Mesenteric fat pad (tissue), 1 donor: ENCODE data around the gene BCAP31. TPM values are rescaled to one million over a fixed set of nuclear protein-coding genes. Genes with fewer than 3 reads are reported as not detected.
"Not testable (repeated sequence)": the region's sequence is repeated elsewhere in the genome, so short reads cannot be mapped to it uniquely, and the experiment has no call there.

Source experiments
- DNase-seq: peaks from one replicate; pipeline ENCODE4 v3.0.0-alpha.2; 2020; ENCODE audit warnings: low spot score
- total RNA-seq: library from RNA; stranded (reverse); fragmentation: NEBNext Ultra II Directional; extraction: Animal tissue kit (Norgen Biotek cat#: 25700); gene quantifications from one replicate; pipeline ENCODE4 v1.2.1, GENCODE V29; 2021
- donor health status: DM: yes; HTN: yes; CAD: no.

BCAP31 gene
- total RNA-seq, 1 donor from 2014 or later = 513 TPM

DNA sequence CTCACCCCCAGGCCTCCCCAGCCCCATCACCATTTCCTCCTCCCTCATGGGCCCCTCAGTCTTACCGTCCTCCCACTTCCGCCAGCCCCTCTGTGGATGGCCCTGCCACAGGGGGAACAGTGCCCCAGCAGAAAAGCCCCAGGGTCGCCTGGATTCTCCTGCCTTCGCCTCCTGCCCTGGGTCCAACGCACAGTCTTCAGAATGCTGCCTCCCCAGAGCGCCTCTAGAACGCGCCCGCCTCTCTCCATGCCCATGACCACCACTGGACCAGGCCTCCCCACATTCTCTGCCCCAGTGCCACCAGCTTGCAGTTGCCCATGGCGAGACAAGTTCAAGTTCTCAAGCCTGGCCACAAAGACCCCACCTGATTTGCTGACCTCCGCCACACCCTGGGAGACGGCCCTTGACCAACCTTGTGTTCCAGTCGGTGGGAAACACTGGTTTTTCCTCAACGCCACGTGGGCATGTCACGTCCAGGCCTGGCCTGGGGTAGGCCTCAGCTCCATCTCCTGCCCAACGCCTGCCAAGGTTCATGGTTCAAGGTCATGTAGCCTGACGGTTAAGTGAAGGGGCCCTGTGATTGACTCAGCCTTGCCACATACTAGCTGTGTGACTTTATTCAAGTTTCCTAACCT is 39.2 kb upstream of the BCAP31 start:
- DNase-seq = no peak

DNA sequence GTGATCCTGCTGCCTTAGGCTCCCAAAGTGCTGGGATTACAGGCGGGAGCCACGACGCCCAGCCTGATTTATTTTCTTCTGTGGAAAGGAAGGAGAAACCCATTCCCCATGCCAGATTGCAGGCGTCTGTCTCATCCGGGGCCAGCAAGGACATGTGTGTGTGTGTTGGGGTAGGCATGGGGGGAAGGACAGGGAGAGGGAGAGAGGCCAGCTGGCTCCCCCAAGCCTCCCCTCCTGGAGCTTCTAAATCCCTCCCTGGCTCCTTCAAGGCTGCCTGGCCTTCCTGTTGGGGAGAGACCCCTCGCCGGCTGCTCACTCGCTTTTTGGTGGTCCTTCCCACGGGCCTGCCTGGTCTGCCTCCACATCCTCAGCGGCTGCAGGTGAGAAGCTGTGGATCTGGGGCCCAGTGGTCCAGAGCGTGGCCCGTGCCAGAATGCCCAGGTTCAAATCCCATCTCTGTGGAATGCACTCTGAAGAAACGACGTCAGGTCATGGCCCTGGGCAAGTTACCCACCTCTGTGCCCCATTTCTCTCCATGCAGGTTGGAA is 38.5 kb upstream of the BCAP31 start:
- no peak for DNase-seq

- DNase-seq = no peak
Observed at GRCh38 chrX:153761863-153762262, 37.7 kb upstream of the BCAP31 start.

GRCh38 chrX:153755136-153755535 is 30.9 kb upstream of the BCAP31 start:
- DNase-seq = no peak

DNA sequence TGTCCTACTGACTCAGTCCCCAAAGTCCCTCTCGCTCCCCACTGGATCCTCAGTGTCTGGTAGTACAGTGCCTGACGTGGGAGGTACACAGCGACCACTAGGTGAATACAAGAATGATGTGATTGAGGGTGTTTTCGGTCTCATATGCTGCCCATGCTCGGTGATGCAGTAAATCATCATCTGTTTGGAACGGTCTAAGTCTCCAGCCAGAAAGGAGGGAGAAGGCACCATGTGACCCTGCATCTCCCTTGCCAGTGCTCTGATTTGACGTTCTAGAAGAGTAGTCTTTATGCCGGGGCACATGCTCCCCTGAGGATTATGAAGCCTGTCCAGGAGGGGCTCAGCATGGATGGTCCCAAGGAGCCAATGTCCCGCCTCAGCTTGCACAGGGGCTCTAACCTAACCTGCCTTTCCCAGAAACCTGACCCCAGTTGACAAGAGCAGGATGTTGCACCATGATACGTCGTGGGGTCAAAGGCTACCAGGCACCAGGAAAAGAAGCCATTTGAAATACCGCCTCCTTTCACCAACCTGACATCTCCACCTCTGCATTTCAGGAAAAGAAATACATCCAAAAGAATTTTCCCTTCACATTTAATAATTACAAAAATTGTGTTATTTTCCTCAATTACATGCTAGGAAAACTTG is 26.1 kb upstream of the BCAP31 start:
- no peak for DNase-seq

- DNase-seq = not testable (repeated sequence)
Observed at GRCh38 chrX:153749017-153749416, 24.8 kb upstream of the BCAP31 start.

- DNase-seq = not testable (repeated sequence)
Observed at GRCh38 chrX:153746991-153747390, 22.8 kb upstream of the BCAP31 start.

DNA sequence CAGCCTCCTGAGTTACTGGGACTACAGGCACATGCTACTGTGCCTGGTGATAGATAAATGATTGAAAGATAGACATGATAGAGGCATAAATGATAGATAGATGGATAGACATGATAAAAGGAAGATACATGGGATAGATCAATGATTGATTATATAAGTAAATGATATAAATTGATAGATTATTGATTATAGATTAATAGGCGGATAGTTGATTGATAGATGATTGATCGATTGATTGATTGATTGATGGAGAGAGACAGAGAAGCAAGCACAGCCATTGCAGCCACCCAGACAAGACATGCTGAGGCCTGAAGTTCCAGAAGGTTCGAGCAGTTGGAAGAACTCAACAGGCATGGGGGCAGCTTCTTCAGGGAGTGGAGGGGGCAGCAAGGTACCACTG is 22.2 kb upstream of the BCAP31 start:
- DNase-seq = no peak

DNA sequence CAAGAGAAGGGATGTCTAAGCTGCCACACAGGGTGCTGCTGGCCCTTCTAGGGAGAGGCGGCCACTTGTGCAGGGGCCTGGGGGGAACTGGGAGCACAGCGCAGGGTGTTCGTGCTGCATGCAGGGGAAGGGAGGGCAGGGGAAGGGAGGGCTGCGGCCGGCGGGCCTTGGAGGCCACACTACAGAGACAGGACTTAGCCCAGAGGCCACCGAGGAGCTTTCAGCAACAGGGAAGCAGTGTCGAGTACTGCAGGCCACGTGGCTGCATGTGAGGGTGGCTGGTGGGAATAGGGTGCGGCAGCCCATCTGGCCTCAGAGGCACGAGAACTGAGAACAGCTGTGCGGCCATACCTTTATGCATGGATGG is 20.9 kb upstream of the BCAP31 start:
- DNase-seq = peak; percentile 73

DNA sequence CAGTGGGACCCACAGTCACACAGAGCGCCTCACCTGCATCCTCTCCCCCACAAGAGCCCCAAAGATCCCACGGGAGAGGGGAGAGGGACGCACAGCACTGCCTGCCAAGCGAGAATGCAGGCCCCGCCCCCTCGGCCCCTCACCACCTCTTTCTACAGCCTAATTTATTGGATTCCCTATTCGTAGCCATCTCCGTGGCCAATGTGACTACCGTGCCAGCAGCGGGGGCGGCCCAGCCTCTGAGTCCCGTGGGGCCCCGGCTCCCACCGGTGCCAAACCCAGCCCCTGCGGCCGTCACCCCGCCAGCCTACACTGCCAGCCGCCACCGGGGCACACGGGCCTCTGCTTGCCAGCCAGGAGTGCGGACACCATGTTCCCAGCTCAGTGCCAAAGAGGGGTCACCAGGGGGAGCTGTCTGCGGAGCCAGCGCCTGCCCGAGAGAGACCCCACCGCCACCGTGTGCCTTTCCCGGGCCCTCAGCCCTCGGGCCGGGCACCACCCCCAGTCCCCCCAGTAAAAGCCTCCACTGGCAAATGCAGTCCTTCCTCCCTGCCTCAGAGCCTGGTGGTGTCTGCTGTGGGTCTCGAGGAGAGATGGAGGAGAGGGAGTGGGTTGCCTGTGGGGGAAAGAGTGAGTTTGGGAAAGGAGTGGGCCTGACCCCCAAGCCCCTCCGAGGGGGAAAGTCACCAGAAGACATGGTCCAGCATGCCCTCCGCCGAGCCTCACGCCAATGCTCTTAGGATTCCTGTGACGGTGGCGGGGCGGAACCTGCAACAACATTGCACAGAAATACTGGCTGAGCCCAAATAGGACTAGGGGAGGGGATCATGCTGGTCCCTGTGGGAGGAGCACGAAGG is 20.3 kb upstream of the BCAP31 start:
- DNase-seq = peak; percentile 87

GRCh38 chrX:153743468-153744209 is 19.5 kb upstream of the BCAP31 start:
- DNase-seq = not testable (repeated sequence)

DNA sequence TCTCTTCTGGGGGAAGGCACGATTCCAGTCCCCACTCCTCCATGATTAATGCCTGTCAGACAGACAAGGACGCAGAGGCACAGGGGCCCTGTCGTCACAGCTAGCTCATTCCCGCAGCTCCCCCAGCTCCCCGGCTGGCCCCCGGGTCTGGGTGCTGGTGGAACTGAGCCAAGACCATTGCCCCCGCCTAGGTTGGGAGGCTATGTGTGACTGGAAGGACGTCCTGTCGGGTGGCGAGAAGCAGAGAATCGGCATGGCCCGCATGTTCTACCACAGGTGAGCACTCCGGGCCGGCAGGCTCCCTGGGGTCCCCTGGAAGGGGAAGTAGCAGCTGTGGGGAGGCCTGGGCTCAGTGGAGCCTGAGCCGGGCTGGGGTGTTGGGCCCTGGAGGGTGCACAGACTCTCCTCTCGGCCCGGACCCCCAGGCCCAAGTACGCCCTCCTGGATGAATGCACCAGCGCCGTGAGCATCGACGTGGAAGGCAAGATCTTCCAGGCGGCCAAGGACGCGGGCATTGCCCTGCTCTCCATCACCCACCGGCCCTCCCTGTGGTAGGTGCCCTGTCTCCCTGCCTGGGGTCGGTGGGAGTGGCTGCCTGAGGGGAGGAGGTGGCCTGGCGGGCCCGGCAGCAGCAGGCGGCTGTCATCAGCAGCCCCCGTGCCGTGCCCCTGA is 18.7 kb upstream of the BCAP31 start:
- not testable (repeated sequence) for DNase-seq

DNA sequence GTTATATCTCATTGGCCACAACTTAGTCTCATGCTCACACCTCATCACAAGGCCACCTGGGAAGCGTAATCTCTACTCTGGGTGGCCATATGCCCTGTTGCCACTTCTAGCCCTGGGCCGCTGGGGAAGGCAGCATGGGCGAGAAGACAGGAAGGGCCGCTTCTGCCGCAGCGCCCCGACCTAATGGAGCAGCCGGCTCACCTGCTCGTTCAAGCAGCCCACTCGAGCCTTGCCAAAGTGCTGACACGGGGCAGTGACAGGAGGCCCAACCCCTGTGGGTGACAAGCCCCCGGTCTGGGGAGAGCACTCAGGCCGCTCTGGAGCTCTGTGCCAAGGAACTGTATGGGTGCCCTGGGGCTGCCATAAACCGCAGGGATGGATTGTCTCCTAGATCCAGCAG is 17.9 kb upstream of the BCAP31 start:
- DNase-seq = not testable (repeated sequence)

GRCh38 chrX:153741446-153741845 is 17.3 kb upstream of the BCAP31 start:
- no peak for DNase-seq

DNA sequence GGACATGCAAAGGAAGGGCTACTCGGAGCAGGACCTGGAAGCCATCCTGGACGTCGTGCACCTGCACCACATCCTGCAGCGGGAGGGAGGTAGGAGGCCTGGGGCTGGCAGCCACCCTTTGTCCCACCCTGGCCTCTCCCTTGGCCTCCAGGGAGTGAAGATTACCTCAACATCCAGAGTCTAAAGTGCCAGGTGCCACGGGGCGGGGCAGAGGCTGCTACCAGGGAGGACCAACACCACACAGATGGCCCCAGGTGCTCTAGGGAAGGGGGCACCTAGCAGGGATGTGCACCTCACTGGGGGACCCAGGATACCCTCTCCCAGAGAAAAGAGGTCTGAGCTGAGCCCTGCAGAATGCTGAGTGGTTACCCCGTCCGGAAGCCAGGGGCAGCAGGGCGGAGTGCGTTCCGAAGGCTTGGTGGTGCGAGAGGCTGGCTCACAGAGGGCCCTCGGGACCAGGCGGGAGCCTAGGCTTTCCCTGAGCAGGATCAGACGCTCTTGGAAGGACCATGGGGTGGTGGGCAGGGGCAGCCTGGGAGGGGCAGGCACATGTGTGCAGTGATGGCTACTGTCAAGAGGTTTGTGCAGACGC is 16.5 kb upstream of the BCAP31 start:
- DNase-seq = no peak

DNA sequence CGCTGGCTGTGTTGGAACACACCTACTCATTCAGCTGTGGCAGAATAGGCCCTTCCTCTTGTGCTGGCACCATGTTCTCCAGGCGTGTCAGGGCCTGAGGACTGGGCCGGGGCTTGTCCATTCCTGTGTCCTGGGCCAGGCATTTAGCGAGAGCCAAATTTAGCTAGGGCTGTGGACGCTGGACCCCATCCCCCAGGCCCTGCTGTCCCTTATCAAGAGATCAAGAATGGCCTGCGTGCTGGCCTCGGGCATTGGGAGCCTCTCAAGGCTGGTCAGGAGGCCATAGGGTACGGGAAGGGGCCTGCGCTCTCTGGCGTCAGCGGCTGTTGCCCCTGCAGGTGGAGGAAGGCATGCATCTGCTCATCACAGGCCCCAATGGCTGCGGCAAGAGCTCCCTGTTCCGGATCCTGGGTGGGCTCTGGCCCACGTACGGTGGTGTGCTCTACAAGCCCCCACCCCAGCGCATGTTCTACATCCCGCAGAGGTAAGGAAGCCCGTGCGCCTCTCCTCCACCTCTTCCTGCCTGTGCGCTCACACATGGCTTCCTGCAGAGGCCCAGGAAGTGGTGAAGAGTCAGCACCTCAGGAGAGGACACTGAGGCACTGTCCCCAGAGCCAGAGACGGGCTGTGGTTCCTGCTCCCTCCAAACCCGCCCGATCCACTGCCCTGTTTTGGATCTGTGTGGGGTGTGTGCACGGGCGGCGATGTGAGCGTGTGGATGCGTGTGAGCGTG is 15.7 kb upstream of the BCAP31 start:
- no peak for DNase-seq

DNA sequence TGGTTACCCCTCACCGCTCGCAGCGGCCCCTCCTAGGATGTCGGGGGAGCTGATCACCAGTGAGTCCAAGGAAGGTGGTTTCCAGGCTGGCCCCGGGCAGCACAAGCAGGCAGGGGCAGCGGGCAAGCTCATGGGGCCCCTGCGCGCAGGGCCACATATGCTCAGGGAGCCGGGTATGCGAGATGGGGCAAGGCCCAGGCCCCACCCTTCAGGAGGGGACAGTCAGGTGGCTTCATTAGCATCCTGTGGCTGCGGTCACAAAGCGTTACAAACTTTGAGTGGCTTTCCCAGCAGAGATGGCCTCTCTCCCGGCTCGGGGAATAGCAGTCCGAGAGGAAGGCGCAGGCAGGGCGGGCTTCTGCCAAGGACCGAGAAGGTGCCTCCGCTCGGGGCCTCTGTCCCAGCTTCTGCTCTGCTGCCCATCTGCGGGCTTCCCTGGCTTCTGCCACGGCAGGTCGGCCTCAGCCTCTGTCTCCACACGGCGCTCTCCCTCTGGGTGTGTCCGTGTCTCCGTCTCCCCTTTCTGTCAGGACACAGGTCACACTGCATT is 13.9 kb upstream of the BCAP31 start:
- DNase-seq = no peak

GRCh38 chrX:153736871-153737441 is 12.8 kb upstream of the BCAP31 start:
- DNase-seq = no peak
